Stimulated activated CD8-positive, alpha-beta memory T cell treated with anti-CD3 and anti-CD28 coated beads, Interleukin-4, amount 100 ng/mL, for 48 hours (primary cell): ENCODE measurements around the gene MYADML2.

Source experiments
- DNase-seq: peaks from one replicate; pipeline ENCODE4 v3.0.0-alpha.2; 2020

Gene MYADML2

GRCh38 chr17:81908793-81909192 lies 38.2 kb downstream of the MYADML2 start:
- no peak for DNase-seq

GRCh38 chr17:81907219-81908145 lies 39.6 kb downstream of the MYADML2 start:
- no peak for DNase-seq

GRCh38 chr17:81906476-81907218 lies 40.4 kb downstream of the MYADML2 start:
- no peak for DNase-seq

- DNase-seq = no peak
Measured at GRCh38 chr17:81905993-81906392, 41.0 kb downstream of the MYADML2 start.

- DNase-seq = no peak
Measured at GRCh38 chr17:81905424-81905875, 41.6 kb downstream of the MYADML2 start.

GRCh38 chr17:81904600-81905423 lies 42.2 kb downstream of the MYADML2 start:
- DNase-seq = no peak

GRCh38 chr17:81903896-81904599 lies 43.0 kb downstream of the MYADML2 start:
- no peak for DNase-seq

GRCh38 chr17:81903415-81903831 lies 43.6 kb downstream of the MYADML2 start:
- DNase-seq = no peak

GRCh38 chr17:81902653-81903414 lies 44.2 kb downstream of the MYADML2 start:
- DNase-seq = no peak

GRCh38 chr17:81902023-81902652 lies 44.9 kb downstream of the MYADML2 start, which contains the start of gene NPB:
TSS of gene NPB (plus strand) at chr17:81902238. CDS start at chr17:81902278, 40 bp downstream.
- no peak for DNase-seq

GRCh38 chr17:81901167-81902022 lies 45.6 kb downstream of the MYADML2 start:
- DNase-seq = no peak

- DNase-seq = no peak
Measured at GRCh38 chr17:81900181-81900820, 46.7 kb downstream of the MYADML2 start.

GRCh38 chr17:81899514-81900166 lies 47.4 kb downstream of the MYADML2 start:
- no peak for DNase-seq

GRCh38 chr17:81898885-81899284 lies 48.1 kb downstream of the MYADML2 start:
- no peak for DNase-seq

GRCh38 chr17:81898029-81898866 lies 48.8 kb downstream of the MYADML2 start:
- no peak for DNase-seq

- DNase-seq = no peak
Measured at GRCh38 chr17:81895400-81895799, 51.6 kb downstream of the MYADML2 start.

GRCh38 chr17:81891303-81891552 lies 55.8 kb downstream of the MYADML2 start:
- DNase-seq = no peak
